ENCODE results near the gene TBL1X. TPM values are rescaled to one million over a fixed set of nuclear protein-coding genes. Genes with fewer than 3 reads are reported as not detected.

Gene TBL1X
- total RNA-seq, 1 donor from 2014 or later = 26.4 TPM

DNA sequence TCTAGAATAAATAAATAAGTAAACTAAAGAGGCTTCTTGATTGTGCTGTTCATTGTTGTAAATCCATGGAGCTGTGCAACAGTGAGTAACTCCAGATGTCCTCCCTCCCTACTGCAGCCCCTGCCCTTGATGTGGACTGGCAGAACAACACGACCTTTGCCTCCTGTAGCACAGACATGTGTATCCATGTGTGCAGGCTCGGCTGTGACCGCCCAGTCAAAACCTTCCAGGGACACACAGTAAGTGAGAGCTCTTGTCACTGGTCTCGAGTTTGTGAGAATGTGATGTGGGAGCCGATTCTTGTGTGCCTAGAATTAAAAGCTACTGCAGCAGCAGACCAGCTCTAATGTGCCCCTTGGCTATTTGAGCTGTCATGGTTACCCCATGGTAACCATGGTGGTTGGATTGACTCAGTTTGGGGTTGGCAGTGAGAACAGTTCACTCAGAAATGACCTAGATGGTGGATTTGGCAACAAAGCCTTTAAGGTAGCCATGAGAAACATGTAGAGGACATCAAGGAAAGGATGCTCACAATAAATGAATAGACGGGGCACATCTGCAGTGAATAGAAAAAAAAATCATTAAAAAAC lies 240.1 kb downstream of the TBL1X start:
- H3K36me3 ChIP-seq (ENCODE audit: insufficient read depth, low read length) = no peaks in the 10 kb centered on the region
- H3K4me3 ChIP-seq (ENCODE audit: insufficient read depth, low read depth, low read length) = no peak overlapping the region
- H3K27ac ChIP-seq (ENCODE audit: low read depth, low read length) = no peak overlapping the region
- H3K4me1 ChIP-seq (ENCODE audit: insufficient read depth, low read length) = no peaks in the 10 kb centered on the region
- Mint-ChIP-seq H3K9me3 (ENCODE audit: unreplicated experiment) (peaks cover 1% of the 10 kb centered on the region), H3K4me3 (ENCODE audit: unreplicated experiment) (no peak overlapping the region), H3K36me3 (ENCODE audit: low read depth, unreplicated experiment) (peaks cover 22% of the 10 kb centered on the region), H3K27me3 (ENCODE audit: low read depth, unreplicated experiment) (no peaks in the 10 kb centered on the region), H3K27ac (ENCODE audit: unreplicated experiment) (no peak overlapping the region), H3K4me1 (ENCODE audit: low read depth, unreplicated experiment) (peaks cover 5% of the 10 kb centered on the region)
- TF ChIP-seq, protein P1, sequence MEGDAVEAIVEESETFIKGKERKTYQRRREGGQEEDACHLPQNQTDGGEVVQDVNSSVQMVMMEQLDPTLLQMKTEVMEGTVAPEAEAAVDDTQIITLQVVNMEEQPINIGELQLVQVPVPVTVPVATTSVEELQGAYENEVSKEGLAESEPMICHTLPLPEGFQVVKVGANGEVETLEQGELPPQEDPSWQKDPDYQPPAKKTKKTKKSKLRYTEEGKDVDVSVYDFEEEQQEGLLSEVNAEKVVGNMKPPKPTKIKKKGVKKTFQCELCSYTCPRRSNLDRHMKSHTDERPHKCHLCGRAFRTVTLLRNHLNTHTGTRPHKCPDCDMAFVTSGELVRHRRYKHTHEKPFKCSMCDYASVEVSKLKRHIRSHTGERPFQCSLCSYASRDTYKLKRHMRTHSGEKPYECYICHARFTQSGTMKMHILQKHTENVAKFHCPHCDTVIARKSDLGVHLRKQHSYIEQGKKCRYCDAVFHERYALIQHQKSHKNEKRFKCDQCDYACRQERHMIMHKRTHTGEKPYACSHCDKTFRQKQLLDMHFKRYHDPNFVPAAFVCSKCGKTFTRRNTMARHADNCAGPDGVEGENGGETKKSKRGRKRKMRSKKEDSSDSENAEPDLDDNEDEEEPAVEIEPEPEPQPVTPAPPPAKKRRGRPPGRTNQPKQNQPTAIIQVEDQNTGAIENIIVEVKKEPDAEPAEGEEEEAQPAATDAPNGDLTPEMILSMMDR (IDR thresholded peaks at IDR 0.05; ENCODE audit: insufficient read depth, low read depth, low read length) = no peak
- TF ChIP-seq EZH2 (IDR thresholded peaks at IDR 0.05; ENCODE audit: insufficient read depth, low read length) = no peak
- H4K20me1 ChIP-seq (ENCODE audit: insufficient read depth, low read length) = no peaks in the 10 kb centered on the region
- H3K79me2 ChIP-seq (ENCODE audit: insufficient read depth, low read length) = no peaks in the 10 kb centered on the region
- H3K9ac ChIP-seq (ENCODE audit: low read length) = no peak overlapping the region
- DNase-seq (ENCODE audit: low read depth) (no peak), FAIRE-seq (peak; percentile 77)
- H3K9me3 ChIP-seq (ENCODE audit: insufficient read depth, low read depth, low read length) = no peaks in the 10 kb centered on the region
- H2AFZ ChIP-seq (ENCODE audit: low read depth, low read length) = no peak overlapping the region
- H3K4me2 ChIP-seq (ENCODE audit: low read length) = no peak overlapping the region
- H3K27me3 ChIP-seq (ENCODE audit: insufficient read depth, low read length) = no peaks in the 10 kb centered on the region

DNA sequence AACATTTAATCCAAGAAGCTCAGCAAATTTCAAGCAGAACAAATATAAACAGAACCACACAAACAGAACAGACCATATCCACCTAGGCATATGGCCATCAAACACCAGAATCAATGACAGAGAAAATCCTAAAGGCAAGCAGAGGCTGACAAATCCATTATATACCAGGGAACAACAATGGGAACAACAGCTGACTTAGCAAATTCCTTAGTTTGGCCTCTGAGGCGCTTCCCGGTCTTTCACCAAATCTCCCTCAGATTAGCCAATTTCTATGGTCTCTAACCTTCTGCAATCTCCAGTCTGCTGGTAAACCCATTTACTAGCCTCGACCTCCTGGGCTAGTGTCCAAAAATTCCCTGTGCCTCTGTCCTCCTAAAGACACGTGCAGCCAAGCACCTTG lies 241.6 kb downstream of the TBL1X start:
- H3K4me1 Mint-ChIP-seq (ENCODE audit: low read depth, unreplicated experiment) = peaks cover 5% of the 10 kb centered on the region
- DNase-seq (ENCODE audit: low read depth) (no peak), FAIRE-seq (peak; percentile 32)
- H3K9me3 Mint-ChIP-seq (ENCODE audit: unreplicated experiment) = peaks cover 1% of the 10 kb centered on the region
- Histone ChIP-seq H2AFZ (ENCODE audit: low read depth, low read length) (no peak overlapping the region), H3K36me3 (ENCODE audit: insufficient read depth, low read length) (no peaks in the 10 kb centered on the region), H3K4me2 (ENCODE audit: low read length) (no peak overlapping the region), H4K20me1 (ENCODE audit: insufficient read depth, low read length) (no peaks in the 10 kb centered on the region), H3K9me3 (ENCODE audit: insufficient read depth, low read depth, low read length) (no peaks in the 10 kb centered on the region), H3K4me3 (ENCODE audit: insufficient read depth, low read depth, low read length) (no peak overlapping the region), H3K79me2 (ENCODE audit: insufficient read depth, low read length) (no peaks in the 10 kb centered on the region), H3K27ac (ENCODE audit: low read depth, low read length) (no peak overlapping the region), H3K9ac (ENCODE audit: low read length) (no peak overlapping the region), H3K4me1 (ENCODE audit: insufficient read depth, low read length) (no peaks in the 10 kb centered on the region), H3K27me3 (ENCODE audit: insufficient read depth, low read length) (no peaks in the 10 kb centered on the region)
- peaks cover 13% of the 10 kb centered on the region for H3K36me3 Mint-ChIP-seq (ENCODE audit: low read depth, unreplicated experiment)
- TF ChIP-seq, protein P1 (IDR thresholded peaks at IDR 0.05; ENCODE audit: insufficient read depth, low read depth, low read length) = no peak
- no peak for TF ChIP-seq EZH2 (IDR thresholded peaks at IDR 0.05; ENCODE audit: insufficient read depth, low read length)
- no peaks in the 10 kb centered on the region for H3K27me3 Mint-ChIP-seq (ENCODE audit: low read depth, unreplicated experiment)
- H3K4me3 Mint-ChIP-seq (ENCODE audit: unreplicated experiment) = no peak overlapping the region
- no peak overlapping the region for H3K27ac Mint-ChIP-seq (ENCODE audit: unreplicated experiment)

DNA sequence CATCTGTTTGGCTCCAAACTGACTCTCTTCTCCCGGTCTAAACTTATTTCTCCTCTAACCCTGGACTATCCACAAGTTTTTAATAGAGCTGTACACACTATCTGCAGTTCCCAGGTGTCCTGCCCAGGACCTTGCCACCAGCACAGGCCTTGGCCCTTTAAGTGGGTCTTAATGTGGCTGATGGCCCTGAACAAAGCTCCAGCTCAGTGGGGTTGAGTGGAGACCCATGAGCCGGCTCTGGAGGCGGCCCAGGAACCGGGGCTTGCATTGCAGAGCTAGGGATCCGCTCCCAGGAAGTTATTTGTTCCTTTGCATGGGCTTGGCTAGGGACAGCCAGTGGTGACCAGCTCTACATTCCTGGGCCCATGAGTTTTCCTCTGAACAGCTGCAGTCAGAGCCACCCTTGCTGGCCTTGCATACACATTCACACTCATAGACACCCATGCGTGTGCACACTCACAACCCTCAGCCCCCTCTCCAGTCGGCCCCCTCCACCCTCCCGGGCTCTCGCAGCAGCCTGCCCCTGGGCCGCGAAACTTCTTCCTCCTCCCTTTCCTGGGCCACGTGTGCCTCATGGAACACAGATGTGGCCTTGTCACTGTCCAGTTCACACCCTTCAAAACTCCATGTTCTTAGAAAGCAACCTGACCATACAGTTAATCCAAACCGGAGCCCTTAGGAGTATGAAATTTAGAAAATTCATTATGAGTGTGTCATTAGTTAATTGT lies 242.6 kb downstream of the TBL1X start:
- Mint-ChIP-seq H3K4me3 (ENCODE audit: unreplicated experiment) (no peak overlapping the region), H3K9me3 (ENCODE audit: unreplicated experiment) (peaks cover 1% of the 10 kb centered on the region), H3K27ac (ENCODE audit: unreplicated experiment) (no peak overlapping the region), H3K4me1 (ENCODE audit: low read depth, unreplicated experiment) (peaks cover 5% of the 10 kb centered on the region), H3K27me3 (ENCODE audit: low read depth, unreplicated experiment) (no peaks in the 10 kb centered on the region), H3K36me3 (ENCODE audit: low read depth, unreplicated experiment) (peaks cover 9% of the 10 kb centered on the region)
- FAIRE-seq (no peak), DNase-seq (ENCODE audit: low read depth) (no peak)
- Histone ChIP-seq H3K4me2 (ENCODE audit: low read length) (no peak overlapping the region), H4K20me1 (ENCODE audit: insufficient read depth, low read length) (no peaks in the 10 kb centered on the region), H3K79me2 (ENCODE audit: insufficient read depth, low read length) (no peaks in the 10 kb centered on the region), H3K4me3 (ENCODE audit: insufficient read depth, low read depth, low read length) (no peak overlapping the region), H3K9me3 (ENCODE audit: insufficient read depth, low read depth, low read length) (no peaks in the 10 kb centered on the region), H2AFZ (ENCODE audit: low read depth, low read length) (no peak overlapping the region), H3K36me3 (ENCODE audit: insufficient read depth, low read length) (no peaks in the 10 kb centered on the region), H3K27ac (ENCODE audit: low read depth, low read length) (no peak overlapping the region), H3K27me3 (ENCODE audit: insufficient read depth, low read length) (no peaks in the 10 kb centered on the region), H3K9ac (ENCODE audit: low read length) (no peak overlapping the region), H3K4me1 (ENCODE audit: insufficient read depth, low read length) (no peaks in the 10 kb centered on the region)
- no peak for TF ChIP-seq EZH2 (IDR thresholded peaks at IDR 0.05; ENCODE audit: insufficient read depth, low read length)
- TF ChIP-seq, protein P1 (IDR thresholded peaks at IDR 0.05; ENCODE audit: insufficient read depth, low read depth, low read length) = no peak

Data from astrocyte (in vitro differentiated cells and primary cell).